ENCODE measurements around the gene MACROH2A1.

MACROH2A1 gene

DNA sequence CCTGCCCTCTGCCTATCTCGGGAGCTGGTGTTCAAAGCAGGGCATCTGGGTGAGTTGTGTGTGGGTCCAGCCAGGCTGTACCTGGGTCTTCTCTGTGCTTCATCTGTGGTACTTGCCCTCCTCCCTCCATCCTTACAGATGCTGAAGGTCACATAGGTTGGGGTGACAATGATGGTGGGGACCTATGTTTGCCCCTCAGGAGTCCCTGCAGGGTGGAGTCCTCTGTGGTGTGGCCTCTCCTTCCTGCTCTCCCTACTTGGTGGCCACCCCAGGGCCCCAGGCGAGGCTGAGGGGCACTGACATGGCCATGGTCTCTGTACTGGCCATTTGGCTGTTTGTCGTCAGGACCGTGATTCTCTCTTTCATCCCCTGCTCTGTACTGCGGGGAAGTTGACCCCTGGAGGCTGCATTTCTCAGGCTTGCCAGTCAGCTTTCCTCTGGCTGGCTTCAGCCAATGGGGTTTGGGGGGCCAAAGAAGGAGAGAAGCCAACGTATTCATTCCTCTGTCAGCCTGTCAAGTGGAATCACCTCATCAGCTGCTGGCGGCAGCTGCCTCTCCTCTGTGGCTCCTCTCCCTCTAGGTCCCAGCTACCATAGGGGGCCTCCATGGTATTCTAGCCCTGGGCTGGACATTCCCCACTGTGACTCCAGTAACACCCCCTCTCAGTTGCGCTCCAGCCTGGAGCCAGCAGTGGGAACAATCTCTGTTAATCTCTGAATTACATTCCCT is 43.6 kb upstream of the MACROH2A1 start:
- no peak overlapping the region for H3K9ac ChIP-seq (ENCODE audit: low read depth in 1 of 2, low read length in 2 of 2)
- H3K27ac ChIP-seq (ENCODE audit: low read depth, low read length) = no peak overlapping the region
- H3K4me1 ChIP-seq (ENCODE audit: control insufficient read depth in 1 of 2, insufficient read depth in 2 of 2, low read length in 2 of 2) = peaks cover 11 to 16% of the 10 kb centered on the region in 2 donors

DNA sequence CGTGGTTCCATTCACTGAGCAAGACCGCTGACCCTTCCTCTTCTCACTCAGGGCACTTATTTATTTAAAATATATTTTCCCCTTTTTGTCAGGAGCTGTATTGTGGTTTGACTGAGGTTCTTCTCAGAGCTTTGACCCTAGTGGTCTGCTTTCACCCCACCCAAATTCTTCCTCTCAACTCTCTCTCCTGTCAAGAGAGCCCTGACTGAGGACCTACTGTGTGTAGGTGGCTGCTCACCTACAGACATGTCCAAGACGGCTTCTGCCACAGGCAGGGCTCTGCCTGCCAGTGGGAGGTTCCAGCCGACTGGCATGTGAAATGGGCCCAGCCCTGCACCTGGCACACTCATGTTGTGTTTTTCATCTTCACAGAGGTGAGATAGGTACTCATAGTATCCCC is 42.9 kb upstream of the MACROH2A1 start:
- peaks cover 11 to 16% of the 10 kb centered on the region in 2 donors for H3K4me1 ChIP-seq (ENCODE audit: control insufficient read depth in 1 of 2, insufficient read depth in 2 of 2, low read length in 2 of 2)
- H3K4me3 ChIP-seq (ENCODE audit: low read depth in 1 of 2, low read length in 2 of 2) = no peak overlapping the region
- no peaks in the 10 kb centered on the region for H3K27me3 ChIP-seq (ENCODE audit: control insufficient read depth in 1 of 2, insufficient read depth in 2 of 2, low read length in 2 of 2)
- no peaks in the 10 kb centered on the region for H3K36me3 ChIP-seq (ENCODE audit: control insufficient read depth in 1 of 2, insufficient read depth in 2 of 2, low read length in 2 of 2)
- H3K27ac ChIP-seq (ENCODE audit: low read depth, low read length) = no peak overlapping the region
- no peaks in the 10 kb centered on the region for H3K9me3 ChIP-seq (ENCODE audit: control insufficient read depth in 1 of 2, low read length in 2 of 2)
- H3K9ac ChIP-seq (ENCODE audit: low read depth in 1 of 2, low read length in 2 of 2) = no peak overlapping the region

More for the DNA sequence above, 43.6 kb upstream of the MACROH2A1 start:
- Histone ChIP-seq H3K27me3 (ENCODE audit: control insufficient read depth in 1 of 2, insufficient read depth in 2 of 2, low read length in 2 of 2) (no peaks in the 10 kb centered on the region), H3K36me3 (ENCODE audit: control insufficient read depth in 1 of 2, insufficient read depth in 2 of 2, low read length in 2 of 2) (no peaks in the 10 kb centered on the region), H3K4me3 (ENCODE audit: low read depth in 1 of 2, low read length in 2 of 2) (no peak overlapping the region), H3K9me3 (ENCODE audit: control insufficient read depth in 1 of 2, low read length in 2 of 2) (no peaks in the 10 kb centered on the region)

DNA sequence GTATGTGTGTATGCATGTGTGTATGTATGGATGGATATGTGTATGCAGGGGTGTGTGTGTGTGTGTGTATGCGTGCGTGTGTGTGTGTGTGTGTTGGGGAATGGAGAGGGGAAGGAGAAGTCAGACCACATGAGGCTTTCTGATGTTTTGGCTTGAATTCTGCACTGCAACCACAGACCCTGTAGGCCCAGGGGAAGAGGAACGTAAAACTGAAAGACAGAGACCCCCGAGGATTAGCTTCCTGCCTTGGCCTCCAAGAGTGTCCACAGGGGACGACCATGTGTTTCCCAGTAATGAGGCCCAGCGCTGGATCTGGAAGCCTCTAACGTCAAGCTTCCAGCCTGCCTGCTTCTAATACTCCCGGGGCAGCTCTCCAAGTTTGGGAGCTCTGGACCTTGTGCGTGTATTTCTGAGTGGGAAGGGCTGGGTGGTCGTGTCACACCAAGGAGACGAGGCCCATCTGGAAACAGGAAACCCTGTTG is 42.4 kb upstream of the MACROH2A1 start:
- no peak overlapping the region for H3K27ac ChIP-seq (ENCODE audit: low read depth, low read length)

DNA sequence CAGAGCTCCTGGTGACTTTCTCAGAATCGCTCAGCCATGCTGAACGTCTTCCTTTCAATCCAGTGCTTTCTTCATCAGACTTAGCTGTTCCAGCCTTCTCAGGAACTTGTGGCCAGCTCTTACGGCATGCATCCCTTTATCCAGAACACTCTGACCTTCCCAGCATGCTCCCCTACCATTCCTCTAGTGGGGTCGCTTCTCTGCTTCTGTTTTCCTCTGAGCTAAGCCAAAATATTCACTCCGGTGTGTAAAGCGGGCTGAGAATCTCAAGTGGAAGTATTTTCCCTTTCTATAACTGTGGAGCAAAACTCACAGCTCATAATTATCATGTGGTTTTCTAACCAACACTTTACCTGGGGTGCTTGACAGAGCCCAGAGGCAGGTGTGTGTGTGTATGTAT is 41.9 kb upstream of the MACROH2A1 start:
- Histone ChIP-seq H3K27ac (ENCODE audit: low read depth, low read length) (no peak overlapping the region), H3K9ac (ENCODE audit: low read depth in 1 of 2, low read length in 2 of 2) (no peak overlapping the region)

More for the DNA sequence above, 42.4 kb upstream of the MACROH2A1 start:
- H3K9ac ChIP-seq (ENCODE audit: low read depth in 1 of 2, low read length in 2 of 2) = no peak overlapping the region
- no peaks in the 10 kb centered on the region for H3K36me3 ChIP-seq (ENCODE audit: control insufficient read depth in 1 of 2, insufficient read depth in 2 of 2, low read length in 2 of 2)
- no peaks in the 10 kb centered on the region for H3K9me3 ChIP-seq (ENCODE audit: control insufficient read depth in 1 of 2, low read length in 2 of 2)
- H3K27me3 ChIP-seq (ENCODE audit: control insufficient read depth in 1 of 2, insufficient read depth in 2 of 2, low read length in 2 of 2) = no peaks in the 10 kb centered on the region
- H3K4me3 ChIP-seq (ENCODE audit: low read depth in 1 of 2, low read length in 2 of 2) = no peak overlapping the region
- H3K4me1 ChIP-seq (ENCODE audit: control insufficient read depth in 1 of 2, insufficient read depth in 2 of 2, low read length in 2 of 2) = peaks cover 11 to 16% of the 10 kb centered on the region in 2 donors

DNA sequence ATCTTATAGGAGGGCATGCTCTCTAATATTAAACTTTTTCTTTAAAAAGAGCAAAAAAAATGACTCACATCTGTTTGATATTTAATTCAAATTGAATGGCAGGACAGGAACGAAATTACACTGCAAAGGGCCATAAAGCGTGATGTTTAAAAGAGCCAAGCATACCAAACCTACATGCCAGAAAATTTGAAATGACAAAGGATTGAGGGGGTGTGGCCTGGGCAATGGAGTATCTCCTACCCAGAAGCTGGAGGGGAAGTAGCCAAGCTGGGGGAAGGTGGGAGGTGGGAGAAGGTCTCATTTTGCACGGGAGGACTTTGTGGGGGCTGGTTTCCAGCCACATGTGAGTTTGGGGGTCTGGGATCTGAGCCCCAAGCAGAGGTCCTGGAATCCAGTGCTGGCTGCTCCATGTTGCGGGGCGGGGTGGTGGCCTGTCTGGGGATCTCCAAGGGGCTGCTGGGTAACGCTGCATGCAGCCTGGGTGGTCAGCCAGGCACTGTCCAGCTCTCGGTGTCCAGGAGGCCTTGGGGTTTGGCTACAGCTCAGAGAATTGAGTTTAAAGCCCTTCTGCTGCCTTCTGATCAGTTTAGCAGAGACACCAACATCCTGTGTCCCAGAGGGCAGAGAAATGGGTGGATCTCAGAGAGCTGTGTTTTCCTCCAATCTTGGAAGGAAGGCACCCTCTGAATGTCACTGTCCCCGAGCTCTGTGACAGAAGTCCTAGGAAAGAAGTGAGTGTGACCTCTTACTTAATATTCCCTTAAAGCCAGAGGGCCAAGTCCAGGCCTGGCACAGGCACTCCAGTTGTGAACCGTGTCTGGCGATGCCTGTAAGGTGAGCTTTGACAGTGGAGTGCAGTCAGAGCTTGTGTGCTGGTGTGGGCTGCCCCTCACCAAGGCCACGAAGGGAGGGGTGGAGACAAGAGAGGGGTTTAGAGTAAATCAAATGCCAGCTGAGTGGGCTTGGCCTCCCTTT is 40.5 kb upstream of the MACROH2A1 start:
- no peak overlapping the region for H3K27ac ChIP-seq (ENCODE audit: low read depth, low read length)
- H3K27me3 ChIP-seq (ENCODE audit: control insufficient read depth in 1 of 2, insufficient read depth in 2 of 2, low read length in 2 of 2) = no peaks in the 10 kb centered on the region
- no peaks in the 10 kb centered on the region for H3K9me3 ChIP-seq (ENCODE audit: control insufficient read depth in 1 of 2, low read length in 2 of 2)
- H3K9ac ChIP-seq (ENCODE audit: low read depth in 1 of 2, low read length in 2 of 2) = no peak overlapping the region
- H3K4me3 ChIP-seq (ENCODE audit: low read depth in 1 of 2, low read length in 2 of 2) = no peak overlapping the region
- no peaks in the 10 kb centered on the region for H3K36me3 ChIP-seq (ENCODE audit: control insufficient read depth in 1 of 2, insufficient read depth in 2 of 2, low read length in 2 of 2)
- H3K4me1 ChIP-seq (ENCODE audit: control insufficient read depth in 1 of 2, insufficient read depth in 2 of 2, low read length in 2 of 2) = peaks cover 11 to 22% of the 10 kb centered on the region in 2 donors

More for the DNA sequence above, 41.9 kb upstream of the MACROH2A1 start:
- peaks cover 11 to 16% of the 10 kb centered on the region in 2 donors for H3K4me1 ChIP-seq (ENCODE audit: control insufficient read depth in 1 of 2, insufficient read depth in 2 of 2, low read length in 2 of 2)
- H3K27me3 ChIP-seq (ENCODE audit: control insufficient read depth in 1 of 2, insufficient read depth in 2 of 2, low read length in 2 of 2) = no peaks in the 10 kb centered on the region
- H3K9me3 ChIP-seq (ENCODE audit: control insufficient read depth in 1 of 2, low read length in 2 of 2) = no peaks in the 10 kb centered on the region
- H3K4me3 ChIP-seq (ENCODE audit: low read depth in 1 of 2, low read length in 2 of 2) = no peak overlapping the region
- H3K36me3 ChIP-seq (ENCODE audit: control insufficient read depth in 1 of 2, insufficient read depth in 2 of 2, low read length in 2 of 2) = no peaks in the 10 kb centered on the region

DNA sequence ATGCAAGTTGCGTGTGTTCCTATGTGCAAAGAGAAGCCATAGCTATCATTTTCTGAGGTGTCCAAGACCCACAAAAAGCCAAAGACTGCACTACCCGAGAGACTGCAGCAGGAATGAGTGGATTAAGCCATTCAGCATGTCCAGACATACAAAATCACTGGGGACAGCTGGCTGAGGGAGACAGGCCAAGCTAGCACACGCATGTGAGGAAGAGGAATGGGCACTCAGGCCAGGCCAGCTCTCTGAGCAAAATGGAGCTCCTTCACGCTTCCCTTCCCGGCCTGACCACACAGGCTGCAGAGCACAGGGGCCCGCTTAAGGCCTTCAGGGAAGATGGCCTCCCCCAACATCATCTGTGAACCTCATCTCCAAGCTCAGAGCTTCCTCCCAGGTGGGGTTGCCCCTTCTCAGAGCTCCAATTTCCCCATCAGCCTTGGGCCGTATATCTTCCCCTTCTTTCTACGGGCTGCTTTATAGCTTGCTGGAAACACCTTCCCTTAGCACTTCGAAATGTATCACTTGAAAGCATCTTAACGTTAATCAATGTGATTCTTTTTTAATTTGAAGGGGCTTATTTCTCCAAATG is 39.7 kb upstream of the MACROH2A1 start:
- H3K4me1 ChIP-seq (ENCODE audit: control insufficient read depth in 1 of 2, insufficient read depth in 2 of 2, low read length in 2 of 2) = peaks cover 11 to 22% of the 10 kb centered on the region in 2 donors
- H3K36me3 ChIP-seq (ENCODE audit: control insufficient read depth in 1 of 2, insufficient read depth in 2 of 2, low read length in 2 of 2) = no peaks in the 10 kb centered on the region
- no peak overlapping the region for H3K4me3 ChIP-seq (ENCODE audit: low read depth in 1 of 2, low read length in 2 of 2)
- no peaks in the 10 kb centered on the region for H3K27me3 ChIP-seq (ENCODE audit: control insufficient read depth in 1 of 2, insufficient read depth in 2 of 2, low read length in 2 of 2)
- no peak overlapping the region for H3K9ac ChIP-seq (ENCODE audit: low read depth in 1 of 2, low read length in 2 of 2)
- H3K9me3 ChIP-seq (ENCODE audit: control insufficient read depth in 1 of 2, low read length in 2 of 2) = no peaks in the 10 kb centered on the region
- no peak overlapping the region for H3K27ac ChIP-seq (ENCODE audit: low read depth, low read length)

DNA sequence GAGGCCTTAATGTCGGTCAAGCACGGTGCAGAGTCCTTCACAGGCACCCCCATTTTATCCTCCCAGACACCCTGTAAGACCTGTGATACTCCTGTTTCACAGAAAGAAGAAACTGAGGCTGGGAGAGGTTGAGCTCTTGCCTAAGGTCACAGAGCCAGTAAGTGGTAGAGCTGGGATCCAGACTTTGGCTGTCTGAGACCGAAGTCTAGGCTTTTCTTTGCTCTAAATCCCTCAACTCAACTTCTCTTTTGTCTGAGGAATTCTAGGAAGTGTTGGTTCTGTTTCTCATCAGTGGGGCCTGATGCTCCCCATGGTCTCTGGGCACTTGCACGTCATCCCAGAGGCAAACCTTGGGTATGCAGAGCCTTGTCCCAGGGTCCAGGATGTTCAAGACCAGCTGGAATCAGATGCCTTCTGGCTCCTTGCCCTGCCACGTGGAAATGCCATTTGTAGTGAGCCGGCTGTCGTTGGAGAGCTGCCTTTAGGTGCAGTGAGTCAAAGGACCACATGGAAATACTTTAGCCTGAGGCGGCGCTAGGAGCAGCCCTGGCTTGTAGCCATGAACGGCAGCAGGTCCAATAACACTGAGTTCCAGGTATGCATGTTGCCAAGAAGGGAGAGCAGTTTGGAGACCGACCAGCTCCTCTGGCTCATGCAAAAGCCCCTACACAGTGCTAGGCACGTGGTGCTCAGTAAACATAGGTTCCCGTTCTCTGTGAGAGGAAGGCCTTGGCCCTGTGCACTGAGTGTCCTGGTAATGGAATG is 38.9 kb upstream of the MACROH2A1 start:
- Histone ChIP-seq H3K9me3 (ENCODE audit: control insufficient read depth in 1 of 2, low read length in 2 of 2) (no peaks in the 10 kb centered on the region), H3K27ac (ENCODE audit: low read depth, low read length) (no peak overlapping the region), H3K4me1 (ENCODE audit: control insufficient read depth in 1 of 2, insufficient read depth in 2 of 2, low read length in 2 of 2) (peaks cover 11 to 22% of the 10 kb centered on the region in 2 donors), H3K36me3 (ENCODE audit: control insufficient read depth in 1 of 2, insufficient read depth in 2 of 2, low read length in 2 of 2) (no peaks in the 10 kb centered on the region), H3K27me3 (ENCODE audit: control insufficient read depth in 1 of 2, insufficient read depth in 2 of 2, low read length in 2 of 2) (no peaks in the 10 kb centered on the region), H3K9ac (ENCODE audit: low read depth in 1 of 2, low read length in 2 of 2) (no peak overlapping the region), H3K4me3 (ENCODE audit: low read depth in 1 of 2, low read length in 2 of 2) (no peak overlapping the region)

DNA sequence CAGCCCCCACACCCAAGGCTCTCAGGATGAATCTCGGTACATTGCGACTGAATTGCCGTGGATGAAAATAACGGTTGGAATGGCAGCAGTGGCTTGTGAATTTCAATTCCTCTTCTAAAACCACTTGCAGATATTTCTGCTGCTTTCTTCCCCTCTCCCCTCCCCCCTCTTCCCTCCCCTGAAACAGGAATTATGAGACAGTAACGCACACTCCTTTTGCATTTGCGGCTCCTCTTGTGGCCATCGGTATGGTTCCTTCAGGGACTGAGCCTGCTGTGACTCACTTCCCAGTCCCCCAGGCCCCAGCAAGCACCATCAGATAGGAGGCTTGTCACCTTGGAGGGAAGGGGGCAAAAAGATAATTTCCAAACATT is 38.4 kb upstream of the MACROH2A1 start:
- Histone ChIP-seq H3K9ac (ENCODE audit: low read depth in 1 of 2, low read length in 2 of 2) (no peak overlapping the region), H3K27me3 (ENCODE audit: control insufficient read depth in 1 of 2, insufficient read depth in 2 of 2, low read length in 2 of 2) (no peaks in the 10 kb centered on the region), H3K4me3 (ENCODE audit: low read depth in 1 of 2, low read length in 2 of 2) (no peak overlapping the region), H3K4me1 (ENCODE audit: control insufficient read depth in 1 of 2, insufficient read depth in 2 of 2, low read length in 2 of 2) (peaks cover 11 to 22% of the 10 kb centered on the region in 2 donors), H3K36me3 (ENCODE audit: control insufficient read depth in 1 of 2, insufficient read depth in 2 of 2, low read length in 2 of 2) (no peaks in the 10 kb centered on the region), H3K9me3 (ENCODE audit: control insufficient read depth in 1 of 2, low read length in 2 of 2) (no peaks in the 10 kb centered on the region), H3K27ac (ENCODE audit: low read depth, low read length) (no peak overlapping the region)

DNA sequence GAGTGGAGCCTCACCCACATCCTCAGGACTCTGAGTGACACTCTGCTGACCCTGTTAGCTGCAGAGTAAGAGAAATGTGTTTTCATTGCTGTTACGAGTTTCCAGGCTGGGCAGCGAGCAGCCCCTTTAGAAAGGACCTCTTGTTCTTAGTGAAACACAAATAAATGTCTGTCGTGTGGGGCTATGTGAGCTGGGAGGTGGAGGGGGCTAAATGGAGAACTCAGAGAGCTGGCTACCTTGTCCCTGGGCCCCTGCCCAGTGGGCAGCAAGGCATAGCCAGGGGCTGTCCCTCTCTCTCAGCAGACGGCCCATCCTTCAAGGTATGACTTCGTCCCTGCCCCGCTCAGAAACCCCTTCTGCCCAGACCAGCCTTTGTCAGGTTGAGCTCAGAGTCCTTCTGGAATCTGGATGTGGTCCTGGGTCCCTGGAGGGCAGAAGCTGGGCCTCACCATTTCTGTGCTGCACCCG is 38.0 kb upstream of the MACROH2A1 start:
- no peaks in the 10 kb centered on the region for H3K36me3 ChIP-seq (ENCODE audit: control insufficient read depth in 1 of 2, insufficient read depth in 2 of 2, low read length in 2 of 2)
- H3K4me1 ChIP-seq (ENCODE audit: control insufficient read depth in 1 of 2, insufficient read depth in 2 of 2, low read length in 2 of 2) = peaks cover 11 to 22% of the 10 kb centered on the region in 2 donors
- no peaks in the 10 kb centered on the region for H3K27me3 ChIP-seq (ENCODE audit: control insufficient read depth in 1 of 2, insufficient read depth in 2 of 2, low read length in 2 of 2)
- no peaks in the 10 kb centered on the region for H3K9me3 ChIP-seq (ENCODE audit: control insufficient read depth in 1 of 2, low read length in 2 of 2)
- no peak overlapping the region for H3K27ac ChIP-seq (ENCODE audit: low read depth, low read length)
- H3K9ac ChIP-seq (ENCODE audit: low read depth in 1 of 2, low read length in 2 of 2) = no peak overlapping the region
- H3K4me3 ChIP-seq (ENCODE audit: low read depth in 1 of 2, low read length in 2 of 2) = no peak overlapping the region

All from duodenal mucosa (tissue), 2 donors.